ENCODE data around the gene SLC25A29. TPM values are rescaled to one million over a fixed set of nuclear protein-coding genes. Genes with fewer than 3 reads are reported as not detected.

SLC25A29 gene
- 21.8 and 24.1 TPM in 2 replicates for total RNA-seq
- 6.2 and 8.8 TPM in 2 replicates for polyA plus RNA-seq
- polyA plus RNA-seq (2012), result 8.8 and 14.5 TPM in 2 replicates
- polyA minus RNA-seq (ENCODE audit: low replicate concordance), result 4.6 and 12.6 TPM in 2 replicates

- no peaks in the 10 kb centered on the region for H4K20me1 ChIP-seq (ENCODE audit: control insufficient read depth, extremely low read depth, insufficient read depth, low read length)
- H3K9ac ChIP-seq (ENCODE audit: insufficient read depth, low read length), result peak within 1 kb of the TSS; percentile 71
- no peaks in the 10 kb centered on the region for H3K9me3 ChIP-seq (ENCODE audit: control insufficient read depth, insufficient read depth, low read depth, low read length)
- H3K4me3 ChIP-seq (replicated peaks in 1 of 4; ENCODE audit: control extremely low read depth in 1 of 4, insufficient read depth in 1 of 4, low read depth in 3 of 4, low read length in 4 of 4), result peak within 1 kb of the TSS; percentile 66 to 84 (median 76)
- no peaks in the 10 kb centered on the region for H3K27me3 ChIP-seq (ENCODE audit: control insufficient read depth, insufficient read depth, low read length)
- peaks cover 4% of the 10 kb centered on the region for H3K4me1 ChIP-seq (ENCODE audit: control insufficient read depth, extremely low read depth, insufficient read depth, low read length)
- no peak for TF ChIP-seq EZH2 (IDR thresholded peaks at IDR 0.05; ENCODE audit: low read length, missing control alignments)
- no peak for TF ChIP-seq CTCF (conservative IDR thresholded peaks at IDR 0.05 in 1 of 2, IDR thresholded peaks at IDR 0.05 in 1 of 2; ENCODE audit: low read depth in 1 of 2, low read length in 2 of 2)
- H3K79me2 ChIP-seq (ENCODE audit: control insufficient read depth, insufficient read depth, low read length), result peaks cover 7% of the 10 kb centered on the region
- H3K4me2 ChIP-seq (ENCODE audit: extremely low read depth, insufficient read depth, low read length), result peak within 1 kb of the TSS; percentile 78
- peak; percentile 77 to 83 for DNase-seq (ENCODE audit: low read depth in 2 of 2)
- no peaks in the 10 kb centered on the region for H3K36me3 ChIP-seq (ENCODE audit: control insufficient read depth, insufficient read depth, low read length)
- peak within 1 kb of the TSS; percentile 65 for H2AFZ ChIP-seq (ENCODE audit: low read length)
- H3K27ac ChIP-seq (ENCODE audit: insufficient read depth, low read length), result peak within 1 kb of the TSS; percentile 66
Measured at GRCh38 chr14:100306101-100306997, at the start of gene SLC25A29. SLC25A29 (minus strand) TSS chr14:100306444; CDS start chr14:100306232, 212 bp downstream.

GRCh38 chr14:100350986-100351385 is 44.7 kb upstream of the SLC25A29 start:
- H3K4me3 ChIP-seq (replicated peaks in 1 of 4; ENCODE audit: control extremely low read depth in 1 of 4, insufficient read depth in 1 of 4, low read depth in 3 of 4, low read length in 4 of 4), result no peak overlapping the region
- no peak overlapping the region for H3K27ac ChIP-seq (ENCODE audit: insufficient read depth, low read length)
- peaks cover 29% of the 10 kb centered on the region for H3K36me3 ChIP-seq (ENCODE audit: control insufficient read depth, insufficient read depth, low read length)
- H3K9me3 ChIP-seq (ENCODE audit: control insufficient read depth, insufficient read depth, low read depth, low read length), result no peaks in the 10 kb centered on the region
- TF ChIP-seq EZH2 (IDR thresholded peaks at IDR 0.05; ENCODE audit: low read length, missing control alignments) (no peak), CTCF (conservative IDR thresholded peaks at IDR 0.05 in 1 of 2, IDR thresholded peaks at IDR 0.05 in 1 of 2; ENCODE audit: low read depth in 1 of 2, low read length in 2 of 2) (no peak)
- H3K9ac ChIP-seq (ENCODE audit: insufficient read depth, low read length), result no peak overlapping the region
- H3K27me3 ChIP-seq (ENCODE audit: control insufficient read depth, insufficient read depth, low read length), result no peaks in the 10 kb centered on the region
- H2AFZ ChIP-seq (ENCODE audit: low read length), result no peak overlapping the region
- no peaks in the 10 kb centered on the region for H4K20me1 ChIP-seq (ENCODE audit: control insufficient read depth, extremely low read depth, insufficient read depth, low read length)
- no peak overlapping the region for H3K4me2 ChIP-seq (ENCODE audit: extremely low read depth, insufficient read depth, low read length)
- no peaks in the 10 kb centered on the region for H3K79me2 ChIP-seq (ENCODE audit: control insufficient read depth, insufficient read depth, low read length)
- DNase-seq (ENCODE audit: low read depth in 2 of 2), result no peak
- no peaks in the 10 kb centered on the region for H3K4me1 ChIP-seq (ENCODE audit: control insufficient read depth, extremely low read depth, insufficient read depth, low read length)

GRCh38 chr14:100350276-100350926 is 44.2 kb upstream of the SLC25A29 start:
- no peaks in the 10 kb centered on the region for H4K20me1 ChIP-seq (ENCODE audit: control insufficient read depth, extremely low read depth, insufficient read depth, low read length)
- peaks cover 29% of the 10 kb centered on the region for H3K36me3 ChIP-seq (ENCODE audit: control insufficient read depth, insufficient read depth, low read length)

More at GRCh38 chr14:100350276-100350926, 44.2 kb upstream of the SLC25A29 start:
- Histone ChIP-seq H3K4me3 (replicated peaks in 1 of 4; ENCODE audit: control extremely low read depth in 1 of 4, insufficient read depth in 1 of 4, low read depth in 3 of 4, low read length in 4 of 4) (no peak overlapping the region), H3K9ac (ENCODE audit: insufficient read depth, low read length) (no peak overlapping the region), H3K27ac (ENCODE audit: insufficient read depth, low read length) (no peak overlapping the region), H3K4me2 (ENCODE audit: extremely low read depth, insufficient read depth, low read length) (no peak overlapping the region), H3K4me1 (ENCODE audit: control insufficient read depth, extremely low read depth, insufficient read depth, low read length) (no peaks in the 10 kb centered on the region), H3K9me3 (ENCODE audit: control insufficient read depth, insufficient read depth, low read depth, low read length) (no peaks in the 10 kb centered on the region), H3K79me2 (ENCODE audit: control insufficient read depth, insufficient read depth, low read length) (no peaks in the 10 kb centered on the region), H3K27me3 (ENCODE audit: control insufficient read depth, insufficient read depth, low read length) (no peaks in the 10 kb centered on the region), H2AFZ (ENCODE audit: low read length) (no peak overlapping the region)
- no peak for TF ChIP-seq EZH2 (IDR thresholded peaks at IDR 0.05; ENCODE audit: low read length, missing control alignments)
- no peak for TF ChIP-seq CTCF (conservative IDR thresholded peaks at IDR 0.05 in 1 of 2, IDR thresholded peaks at IDR 0.05 in 1 of 2; ENCODE audit: low read depth in 1 of 2, low read length in 2 of 2)
- no peak for DNase-seq (ENCODE audit: low read depth in 2 of 2)
